Globus pallidus (tissue), 1 donor: ENCODE data around the gene SPTY2D1.
"Not testable (repeated sequence)": the region's sequence is repeated elsewhere in the genome, so short reads cannot be mapped to it uniquely, and the experiment has no call there.

ENCODE experiments used
- DNase-seq: peaks from one replicate; pipeline ENCODE4 v3.0.0-alpha.2; 2015; ENCODE audit warnings: low spot score

SPTY2D1 gene

GRCh38 chr11:18634140-18635032 lies at the start of gene SPTY2D1:
TSS of gene SPTY2D1 (minus strand) at chr11:18634342. CDS start at chr11:18634257, 85 bp downstream.
- peak; percentile 99 for DNase-seq

- no peak for DNase-seq
Measured at GRCh38 chr11:18682466-18682865, 48.3 kb upstream of the SPTY2D1 start.

GRCh38 chr11:18681949-18682348 lies 47.8 kb upstream of the SPTY2D1 start:
- DNase-seq, result not testable (repeated sequence)

GRCh38 chr11:18677560-18677959 lies 43.4 kb upstream of the SPTY2D1 start:
- DNase-seq, result no peak

- no peak for DNase-seq
Measured at GRCh38 chr11:18676803-18677202, 42.7 kb upstream of the SPTY2D1 start.

GRCh38 chr11:18672209-18672608 lies 38.1 kb upstream of the SPTY2D1 start:
- not testable (repeated sequence) for DNase-seq

- DNase-seq, result no peak
Measured at GRCh38 chr11:18671246-18671645, 37.1 kb upstream of the SPTY2D1 start.

- DNase-seq, result no peak
Measured at GRCh38 chr11:18669711-18670110, 35.6 kb upstream of the SPTY2D1 start.

GRCh38 chr11:18669219-18669596 lies 35.1 kb upstream of the SPTY2D1 start:
- DNase-seq, result no peak

- no peak for DNase-seq
Measured at GRCh38 chr11:18668131-18668530, 34.0 kb upstream of the SPTY2D1 start.

GRCh38 chr11:18665353-18665872 lies 31.3 kb upstream of the SPTY2D1 start:
- not testable (repeated sequence) for DNase-seq

GRCh38 chr11:18657673-18658072 lies 23.5 kb upstream of the SPTY2D1 start:
- DNase-seq, result no peak

GRCh38 chr11:18650859-18651557 lies 16.9 kb upstream of the SPTY2D1 start:
- no peak for DNase-seq

- DNase-seq, result no peak
Measured at GRCh38 chr11:18650353-18650752, 16.2 kb upstream of the SPTY2D1 start.

GRCh38 chr11:18643034-18643433 lies 8.9 kb upstream of the SPTY2D1 start:
- not testable (repeated sequence) for DNase-seq

- DNase-seq, result no peak
Measured at GRCh38 chr11:18641677-18642076, 7.5 kb upstream of the SPTY2D1 start.

GRCh38 chr11:18633256-18634139 lies 644 bp downstream of the SPTY2D1 start:
- no peak for DNase-seq

- DNase-seq, result no peak
Measured at GRCh38 chr11:18632841-18633240, 1.3 kb downstream of the SPTY2D1 start.

- peak; percentile 6 for DNase-seq
Measured at GRCh38 chr11:18624161-18624560, 10.0 kb downstream of the SPTY2D1 start.

GRCh38 chr11:18623707-18624106 lies 10.4 kb downstream of the SPTY2D1 start:
- DNase-seq, result no peak

GRCh38 chr11:18618342-18619025 lies 15.7 kb downstream of the SPTY2D1 start:
- no peak for DNase-seq
